K562 (cell line): Measurements from ENCODE around the gene SPSB1. TPM values are rescaled to one million over a fixed set of nuclear protein-coding genes. Genes with fewer than 3 reads are reported as not detected.

Source experiments
- ATF1 ChIP-seq, 2 experiments: fragments of 450-650 bp in 1 of 2; IDR thresholded peaks; 2 replicates each; pipeline ENCODE4 v1.6.1; 2016; ENCODE audit warnings: missing compliant biosample characterization in 1 of 2, missing genetic modification characterization in 1 of 2
- CAMTA2 ChIP-seq: fragments of 250-450 bp; sonication (Bioruptor Pico); conservative IDR thresholded peaks from 2 replicates; pipeline ENCODE4 v1.5.1; 2022
- CHD4 ChIP-seq: fragments of 200-600 bp; sonication (generic); IDR thresholded peaks from 3 replicates; pipeline ENCODE4 v1.6.1; 2012; ENCODE audit warnings: low read depth, mild to moderate bottlenecking, mixed read lengths, low read length, inconsistent platforms; ENCODE audit not compliant: insufficient read depth, insufficient replicate concordance, poor library complexity, severe bottlenecking
- ETS2 ChIP-seq: IDR thresholded peaks from 2 replicates; pipeline ENCODE4 v1.6.1; 2016; ENCODE audit warnings: borderline replicate concordance, missing genetic modification characterization, mild to moderate bottlenecking, moderate library complexity, missing compliant biosample characterization; ENCODE audit not compliant: poor library complexity, severe bottlenecking
- GTF2F1 ChIP-seq: IDR thresholded peaks from 2 replicates; pipeline ENCODE4 v1.6.1; 2011; ENCODE audit warnings: low read depth, low read length, improper control_type of control experiment
- MEIS2 ChIP-seq: fragments of 450-650 bp; IDR thresholded peaks from 2 replicates; pipeline ENCODE4 v1.6.1; 2014; ENCODE audit warnings: mild to moderate bottlenecking; ENCODE audit not compliant: partially characterized antibody
- MTA1 ChIP-seq: fragments of 450-650 bp; IDR thresholded peaks from 2 replicates; pipeline ENCODE4 v1.6.1; 2017; ENCODE audit warnings: borderline replicate concordance
- POLR2B ChIP-seq: fragments of 450-650 bp; IDR thresholded peaks from 2 replicates; pipeline ENCODE4 v1.6.1; 2018; ENCODE audit warnings: low read depth; ENCODE audit not compliant: partially characterized antibody
- PRMT5 ChIP-seq: sonication (generic); formaldehyde crosslinking; IDR thresholded peaks from 2 replicates; pipeline ENCODE4 v1.5.0; 2020; ENCODE audit warnings: missing genetic modification reagents
- RCOR1 ChIP-seq, 2 experiments: IDR thresholded peaks; 2 replicates each; pipeline ENCODE4 v1.6.1; 2012; ENCODE audit warnings: low read depth in 2 of 2, low read length in 2 of 2, borderline replicate concordance in 1 of 2, improper control_type of control experiment in 1 of 2
- SMARCE1 ChIP-seq: fragments of 450-650 bp; IDR thresholded peaks from 2 replicates; pipeline ENCODE4 v1.7.1; 2016; ENCODE audit warnings: mild to moderate bottlenecking
- TBL1XR1 ChIP-seq, 2 experiments: IDR thresholded peaks; 2 replicates each; pipeline ENCODE4 v1.6.1; 2012; ENCODE audit warnings: improper control_type of control experiment in 2 of 2, low read length in 2 of 2, mild to moderate bottlenecking in 1 of 2
- ZKSCAN1 ChIP-seq: fragments of 150-350 bp; IDR thresholded peaks from 2 replicates; pipeline ENCODE4 v1.6.1; 2016; ENCODE audit warnings: low read depth, low read length
- polyA plus RNA-seq, 8 experiments: library from polyadenylated mRNA; depleted of rRNA in 4 of 8; stranded (reverse) in 5 of 8; unstranded in 3 of 8; fragments of >200 nt; fragmentation: Nextera tagmentation in 2 of 8; fragmentation: Illumina TruSeq in 1 of 8; extraction: Ambion mirVana in 2 of 8; extraction: Trizol in 1 of 8; gene quantifications; 2 replicates each; pipeline versions ENCODE4 v1.2.1 to v1.2.3, GENCODE V29; 2011 to 2014; ENCODE audit warnings: inconsistent platforms in 1 of 8, missing spikeins in 1 of 8
- total RNA-seq, 7 experiments: library from RNA; depleted of rRNA in 6 of 7; stranded (reverse); fragments of >200 nt in 6 of 7; fragmentation: Illumina TruSeq in 2 of 7; extraction: Trizol in 2 of 7; gene quantifications; 2 replicates each; pipeline versions ENCODE4 v1.2.1 to v1.2.3, GENCODE V29; 2011 to 2021; ENCODE audit warnings: low replicate concordance in 1 of 7
- TF ChIP-seq, protein P1 (sequence below): fragments of 450-650 bp; IDR thresholded peaks from 2 replicates; pipeline ENCODE4 v1.6.1; 2018; ENCODE audit warnings: mild to moderate bottlenecking, low read depth; ENCODE audit not compliant: partially characterized antibody
- TF ChIP-seq, protein P2 (sequence below): sonication (generic); formaldehyde crosslinking; IDR thresholded peaks from 2 replicates; pipeline ENCODE4 v1.9.0; 2022; ENCODE audit warnings: mild to moderate bottlenecking, missing genetic modification reagents
- TF ChIP-seq, protein P3 (sequence below): sonication (generic); formaldehyde crosslinking; IDR thresholded peaks from 2 replicates; pipeline ENCODE4 v1.8.0; 2023; ENCODE audit warnings: missing genetic modification reagents, mild to moderate bottlenecking, borderline replicate concordance

The SPSB1 gene
- total and polyA plus RNA-seq, 9 of the 15 experiments (the other 6 are each of a cell fraction or from before 2014, with no cell fraction given), result 0.06 to 0.35 (median 0.14) TPM; not detected in 6

DNA sequence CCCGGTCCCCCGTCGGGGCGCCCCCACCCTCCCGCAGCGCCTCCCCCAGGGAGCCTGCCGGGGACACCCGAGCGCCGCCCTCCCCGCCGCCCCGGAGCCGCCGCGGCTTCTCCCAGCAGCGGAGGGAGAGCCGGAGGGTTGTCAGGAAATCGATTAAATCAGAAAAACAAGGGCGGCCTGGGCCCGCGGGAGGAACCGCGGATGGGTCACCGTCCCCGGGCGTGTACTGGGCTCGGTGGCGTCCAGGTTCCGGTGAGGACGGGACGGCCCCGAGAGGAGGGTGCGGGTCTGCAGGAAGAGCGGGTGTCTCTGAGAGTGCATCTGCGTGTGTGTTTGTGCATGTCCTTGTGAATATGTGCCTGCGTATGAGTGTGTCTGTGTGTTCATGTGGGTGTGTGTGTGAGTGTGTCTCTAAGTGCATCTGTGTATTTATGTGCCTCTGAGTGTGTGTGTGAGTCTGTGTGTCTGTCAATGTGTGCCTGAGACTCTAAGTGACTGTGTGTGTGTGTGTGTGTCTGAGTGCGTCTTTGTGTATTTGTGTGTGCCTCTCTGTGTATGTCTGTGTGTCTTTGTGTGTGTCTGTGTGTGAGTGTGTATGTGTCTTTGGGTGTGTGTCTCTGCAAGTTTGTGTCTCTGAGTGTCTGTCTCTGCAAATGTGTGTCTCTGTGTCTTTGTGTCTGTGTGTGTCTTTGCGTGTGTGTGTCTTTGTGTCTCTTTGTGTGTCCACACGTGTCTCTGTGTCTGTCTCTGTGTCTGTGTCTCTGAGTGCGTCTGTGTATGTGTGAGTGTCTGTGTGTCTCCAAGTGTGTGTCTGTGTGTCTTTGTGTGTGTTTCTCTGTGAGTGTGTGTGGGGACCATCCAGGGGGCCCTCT, 1.1 kb downstream of the SPSB1 start (continued):
- TF ChIP-seq PRMT5 (CRISPR knock-in tag) (no peak), MTA1 (no peak), GTF2F1 (no peak), ATF1 (CRISPR knock-in tag; IDR thresholded peaks at IDR 0.05) (no peak), ATF1 (tag; IDR thresholded peaks at IDR 0.05) (no peak), POLR2B (no peak), RCOR1 (IDR thresholded peaks at IDR 0.05; ENCODE audit: borderline replicate concordance in 1 of 2, low read depth in 2 of 2, low read length in 2 of 2) (no peak), CHD4 (no peak), ETS2 (no peak), MEIS2 (no peak), ZKSCAN1 (no peak), SMARCE1 (no peak), TBL1XR1 (IDR thresholded peaks at IDR 0.05; ENCODE audit: low read length in 2 of 2) (no peak), CAMTA2 (no peak)
- TF ChIP-seq, protein P1, sequence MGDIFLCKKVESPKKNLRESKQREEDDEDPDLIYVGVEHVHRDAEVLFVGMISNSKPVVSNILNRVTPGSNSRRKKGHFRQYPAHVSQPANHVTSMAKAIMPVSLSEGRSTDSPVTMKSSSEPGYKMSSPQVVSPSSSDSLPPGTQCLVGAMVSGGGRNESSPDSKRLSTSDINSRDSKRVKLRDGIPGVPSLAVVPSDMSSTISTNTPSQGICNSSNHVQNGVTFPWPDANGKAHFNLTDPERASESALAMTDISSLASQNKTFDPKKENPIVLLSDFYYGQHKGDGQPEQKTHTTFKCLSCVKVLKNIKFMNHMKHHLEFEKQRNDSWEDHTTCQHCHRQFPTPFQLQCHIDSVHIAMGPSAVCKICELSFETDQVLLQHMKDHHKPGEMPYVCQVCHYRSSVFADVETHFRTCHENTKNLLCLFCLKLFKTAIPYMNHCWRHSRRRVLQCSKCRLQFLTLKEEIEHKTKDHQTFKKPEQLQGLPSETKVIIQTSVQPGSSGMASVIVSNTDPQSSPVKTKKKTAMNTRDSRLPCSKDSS, result no peak
- TF ChIP-seq, protein P2, sequence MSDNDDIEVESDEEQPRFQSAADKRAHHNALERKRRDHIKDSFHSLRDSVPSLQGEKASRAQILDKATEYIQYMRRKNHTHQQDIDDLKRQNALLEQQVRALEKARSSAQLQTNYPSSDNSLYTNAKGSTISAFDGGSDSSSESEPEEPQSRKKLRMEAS (CRISPR knock-in tag), result no peak
- TF ChIP-seq, protein P3, sequence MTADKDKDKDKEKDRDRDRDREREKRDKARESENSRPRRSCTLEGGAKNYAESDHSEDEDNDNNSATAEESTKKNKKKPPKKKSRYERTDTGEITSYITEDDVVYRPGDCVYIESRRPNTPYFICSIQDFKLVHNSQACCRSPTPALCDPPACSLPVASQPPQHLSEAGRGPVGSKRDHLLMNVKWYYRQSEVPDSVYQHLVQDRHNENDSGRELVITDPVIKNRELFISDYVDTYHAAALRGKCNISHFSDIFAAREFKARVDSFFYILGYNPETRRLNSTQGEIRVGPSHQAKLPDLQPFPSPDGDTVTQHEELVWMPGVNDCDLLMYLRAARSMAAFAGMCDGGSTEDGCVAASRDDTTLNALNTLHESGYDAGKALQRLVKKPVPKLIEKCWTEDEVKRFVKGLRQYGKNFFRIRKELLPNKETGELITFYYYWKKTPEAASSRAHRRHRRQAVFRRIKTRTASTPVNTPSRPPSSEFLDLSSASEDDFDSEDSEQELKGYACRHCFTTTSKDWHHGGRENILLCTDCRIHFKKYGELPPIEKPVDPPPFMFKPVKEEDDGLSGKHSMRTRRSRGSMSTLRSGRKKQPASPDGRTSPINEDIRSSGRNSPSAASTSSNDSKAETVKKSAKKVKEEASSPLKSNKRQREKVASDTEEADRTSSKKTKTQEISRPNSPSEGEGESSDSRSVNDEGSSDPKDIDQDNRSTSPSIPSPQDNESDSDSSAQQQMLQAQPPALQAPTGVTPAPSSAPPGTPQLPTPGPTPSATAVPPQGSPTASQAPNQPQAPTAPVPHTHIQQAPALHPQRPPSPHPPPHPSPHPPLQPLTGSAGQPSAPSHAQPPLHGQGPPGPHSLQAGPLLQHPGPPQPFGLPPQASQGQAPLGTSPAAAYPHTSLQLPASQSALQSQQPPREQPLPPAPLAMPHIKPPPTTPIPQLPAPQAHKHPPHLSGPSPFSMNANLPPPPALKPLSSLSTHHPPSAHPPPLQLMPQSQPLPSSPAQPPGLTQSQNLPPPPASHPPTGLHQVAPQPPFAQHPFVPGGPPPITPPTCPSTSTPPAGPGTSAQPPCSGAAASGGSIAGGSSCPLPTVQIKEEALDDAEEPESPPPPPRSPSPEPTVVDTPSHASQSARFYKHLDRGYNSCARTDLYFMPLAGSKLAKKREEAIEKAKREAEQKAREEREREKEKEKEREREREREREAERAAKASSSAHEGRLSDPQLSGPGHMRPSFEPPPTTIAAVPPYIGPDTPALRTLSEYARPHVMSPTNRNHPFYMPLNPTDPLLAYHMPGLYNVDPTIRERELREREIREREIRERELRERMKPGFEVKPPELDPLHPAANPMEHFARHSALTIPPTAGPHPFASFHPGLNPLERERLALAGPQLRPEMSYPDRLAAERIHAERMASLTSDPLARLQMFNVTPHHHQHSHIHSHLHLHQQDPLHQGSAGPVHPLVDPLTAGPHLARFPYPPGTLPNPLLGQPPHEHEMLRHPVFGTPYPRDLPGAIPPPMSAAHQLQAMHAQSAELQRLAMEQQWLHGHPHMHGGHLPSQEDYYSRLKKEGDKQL (CRISPR knock-in tag), result no peak
